Measurements from ENCODE around the gene NUP43. TPM values are rescaled to one million over a fixed set of nuclear protein-coding genes. Genes with fewer than 3 reads are reported as not detected.

The NUP43 gene
- total RNA-seq, 6 experiments from 2014 or later: 29.6 to 43.3 (median 37.2) TPM

DNA sequence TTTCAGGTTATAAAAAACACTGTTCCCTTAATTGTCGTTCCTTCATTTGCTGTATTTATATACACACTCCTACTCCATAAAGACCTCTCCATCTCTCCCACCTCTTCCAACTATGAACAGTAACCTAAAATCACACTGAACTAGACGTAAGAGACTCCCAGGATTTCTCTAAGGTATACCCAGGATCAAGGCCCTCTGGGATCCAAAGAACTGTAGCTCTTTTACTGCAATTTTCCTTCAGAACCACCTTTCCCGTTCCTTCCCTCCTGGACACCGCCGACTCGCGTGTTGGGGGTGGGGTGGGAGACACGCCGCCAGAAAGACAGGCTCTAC, 29.1 kb downstream of the NUP43 start:
- no peaks in the 10 kb centered on the region for H3K9me3 Mint-ChIP-seq
- no peak for DNase-seq
- no peak for TF ChIP-seq CTCF (IDR thresholded peaks at IDR 0.05)
- peaks cover 18% of the 10 kb centered on the region for H3K4me1 Mint-ChIP-seq (ENCODE audit: low read depth)
- peaks cover 2% of the 10 kb centered on the region; the same call in 1 of the 2 replicates for H3K27me3 Mint-ChIP-seq (ENCODE audit: insufficient read depth)
- peaks cover 4% of the 10 kb centered on the region; the same call in 1 of the 2 replicates for H3K36me3 Mint-ChIP-seq (ENCODE audit: low read depth)
- peak overlapping the region; percentile 98 for H3K27ac Mint-ChIP-seq
- H3K4me3 Mint-ChIP-seq: peak overlapping the region; percentile 95

DNA sequence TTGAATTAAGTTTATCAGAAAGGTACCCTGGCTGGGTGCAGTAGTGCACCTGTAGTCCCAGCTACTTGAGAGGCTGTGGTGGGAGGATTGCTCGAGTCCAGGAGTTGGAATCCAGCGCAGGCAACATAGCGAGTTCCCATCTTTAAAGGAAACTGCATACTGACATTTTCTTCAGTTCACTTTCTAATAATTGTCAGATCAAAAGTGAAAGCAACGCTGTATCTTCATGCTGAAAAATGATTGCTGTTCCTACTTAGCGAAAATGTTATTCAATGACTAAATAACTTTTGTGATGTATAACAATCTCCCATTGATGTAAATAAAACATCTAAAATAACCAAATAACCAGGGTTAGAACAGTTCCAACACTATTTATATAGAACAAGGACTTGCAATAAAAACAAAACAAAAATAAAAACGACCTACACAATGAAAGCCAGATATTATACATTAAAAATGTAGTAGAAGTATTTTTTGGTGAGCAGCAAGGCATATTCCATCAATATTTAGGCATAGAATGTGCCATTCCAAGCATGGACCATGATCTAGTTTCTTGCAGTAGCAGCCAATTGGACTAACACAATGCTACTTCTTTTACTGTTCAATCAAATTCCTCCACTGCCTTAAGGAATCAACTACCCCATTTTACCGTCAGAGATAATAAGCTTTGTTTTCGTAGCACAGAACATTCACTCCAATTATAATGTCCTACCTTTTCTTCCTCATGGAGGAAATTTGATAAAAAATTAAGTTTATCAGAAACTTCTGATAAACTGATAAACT, 30.0 kb downstream of the NUP43 start:
- TF ChIP-seq CTCF (IDR thresholded peaks at IDR 0.05): no peak
- Mint-ChIP-seq H3K4me3 (peak overlapping the region; percentile 95), H3K27ac (peak overlapping the region; percentile 59; the same call in 1 of the 2 replicates), H3K27me3 (ENCODE audit: insufficient read depth) (peaks cover 2% of the 10 kb centered on the region), H3K9me3 (no peaks in the 10 kb centered on the region), H3K36me3 (ENCODE audit: low read depth) (peaks cover 4% of the 10 kb centered on the region; the same call in 1 of the 2 replicates), H3K4me1 (ENCODE audit: low read depth) (peaks cover 18% of the 10 kb centered on the region)
- peak; percentile 11 for DNase-seq

DNA sequence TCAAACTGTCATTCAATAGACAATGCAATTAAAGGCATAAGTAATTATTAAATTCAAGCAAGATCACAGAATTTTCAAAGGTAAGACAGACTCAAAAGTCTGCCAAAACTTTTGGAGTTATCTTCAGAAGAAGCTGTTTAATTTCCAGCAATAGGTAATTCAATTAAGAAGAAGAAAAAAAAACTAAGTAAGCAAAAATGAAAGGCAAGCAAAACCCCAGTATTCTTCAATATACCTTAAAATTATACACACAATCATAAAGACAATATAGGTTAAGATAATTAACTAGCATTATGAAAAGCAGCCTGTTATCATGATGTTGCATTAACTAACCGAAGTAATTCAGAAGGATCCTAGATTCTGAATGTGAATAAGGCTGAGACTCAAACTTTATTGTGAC, 31.9 kb downstream of the NUP43 start:
- H3K4me1 Mint-ChIP-seq (ENCODE audit: low read depth): peaks cover 33% of the 10 kb centered on the region
- no peaks in the 10 kb centered on the region for H3K9me3 Mint-ChIP-seq
- H3K27me3 Mint-ChIP-seq (ENCODE audit: insufficient read depth): peaks cover 2% of the 10 kb centered on the region
- no peak for TF ChIP-seq CTCF (IDR thresholded peaks at IDR 0.05)
- no peak overlapping the region for H3K27ac Mint-ChIP-seq
- DNase-seq: no peak
- no peak overlapping the region for H3K4me3 Mint-ChIP-seq
- H3K36me3 Mint-ChIP-seq (ENCODE audit: low read depth): peaks cover 10% of the 10 kb centered on the region

GRCh38 chr6:149711711-149712110, 34.6 kb downstream of the NUP43 start:
- no peak for DNase-seq
- peaks cover 40% of the 10 kb centered on the region for H3K4me1 Mint-ChIP-seq (ENCODE audit: low read depth)
- H3K27ac Mint-ChIP-seq: no peak overlapping the region
- peaks cover 6% of the 10 kb centered on the region for H3K36me3 Mint-ChIP-seq (ENCODE audit: low read depth)
- TF ChIP-seq CTCF (IDR thresholded peaks at IDR 0.05): no peak
- no peak overlapping the region for H3K4me3 Mint-ChIP-seq
- H3K27me3 Mint-ChIP-seq (ENCODE audit: insufficient read depth): no peaks in the 10 kb centered on the region; the same call in 1 of the 2 replicates
- H3K9me3 Mint-ChIP-seq: no peaks in the 10 kb centered on the region

DNA sequence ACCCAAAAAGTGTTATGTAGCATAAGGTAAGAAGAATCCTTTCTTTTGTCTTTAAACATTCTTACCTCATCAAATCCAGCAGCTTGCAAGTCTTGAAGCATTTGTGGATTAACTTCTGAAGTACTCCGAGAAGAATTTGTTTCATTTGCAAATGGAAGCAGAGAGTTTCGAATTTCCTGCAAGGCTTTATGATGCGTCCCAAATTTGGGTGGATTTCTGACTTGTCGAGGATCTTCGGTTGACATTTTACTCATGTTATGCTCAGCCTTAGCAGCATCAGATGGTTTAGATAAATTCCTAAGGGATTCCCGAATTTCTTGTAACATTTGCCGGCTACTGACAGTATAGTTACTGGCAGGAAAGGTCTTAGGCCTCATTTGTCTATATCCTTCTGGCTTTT, 44.6 kb downstream of the NUP43 start:
- peak overlapping the region; percentile 78 for H3K27ac Mint-ChIP-seq
- TF ChIP-seq CTCF (IDR thresholded peaks at IDR 0.05): no peak
- peak overlapping the region; percentile 60 for H3K4me3 Mint-ChIP-seq
- H3K9me3 Mint-ChIP-seq: no peaks in the 10 kb centered on the region
- peaks cover 42% of the 10 kb centered on the region for H3K4me1 Mint-ChIP-seq (ENCODE audit: low read depth)
- peak; percentile 16 for DNase-seq
- H3K36me3 Mint-ChIP-seq (ENCODE audit: low read depth): no peaks in the 10 kb centered on the region; the same call in 1 of the 2 replicates
- no peaks in the 10 kb centered on the region; the same call in 1 of the 2 replicates for H3K27me3 Mint-ChIP-seq (ENCODE audit: insufficient read depth)

Data from HFFc6 (cell line).